RWPE2 (cell line): ENCODE measurements around the gene KPNB1.

ENCODE experiments used
- ATAC-seq: fragments of 200-7000 bp; cut with Tn5 transposase; 3 replicates; pipeline ENCODE4 v1.9.1; 2021; ENCODE audit warnings: low read depth
- DNase-seq: peaks from one replicate; pipeline ENCODE4 v3.0.0-alpha.2; 2020; ENCODE audit warnings: low spot score
- H3K27ac ChIP-seq: fragments of 450-650 bp; 2 replicates; pipeline ENCODE4 v1.5.1; 2017; ENCODE audit warnings: mild to moderate bottlenecking; ENCODE audit not compliant: poor library complexity, severe bottlenecking
- H3K27me3 ChIP-seq: fragments of 250-450 bp; sonication (Bioruptor Pico); 2 replicates; pipeline ENCODE4 v1.5.1; 2021; ENCODE audit warnings: mild to moderate bottlenecking, moderate library complexity; ENCODE audit not compliant: insufficient read depth, poor library complexity, severe bottlenecking
- H3K36me3 ChIP-seq: fragments of 250-450 bp; sonication (Bioruptor Pico); 2 replicates; pipeline ENCODE4 v1.5.1; 2020; ENCODE audit warnings: low read depth, mild to moderate bottlenecking, moderate library complexity
- H3K4me1 ChIP-seq: fragments of 250-450 bp; sonication (Bioruptor Pico); 2 replicates; pipeline ENCODE4 v1.5.1; 2021; ENCODE audit warnings: mild to moderate bottlenecking, moderate library complexity; ENCODE audit not compliant: insufficient read depth, poor library complexity, severe bottlenecking
- H3K4me3 ChIP-seq: fragments of 250-450 bp; sonication (Bioruptor Pico); 2 replicates; pipeline ENCODE4 v1.5.1; 2021; ENCODE audit warnings: mild to moderate bottlenecking, moderate library complexity; ENCODE audit not compliant: severe bottlenecking
- H3K9me3 ChIP-seq: fragments of 250-450 bp; sonication (Bioruptor Pico); 2 replicates; pipeline ENCODE4 v1.5.1; 2021; ENCODE audit warnings: mild to moderate bottlenecking, moderate library complexity; ENCODE audit not compliant: severe bottlenecking
- CTCF ChIP-seq: fragments of 450-650 bp; IDR thresholded peaks from one replicate; pipeline ENCODE4 v1.5.1; 2017; ENCODE audit warnings: mild to moderate bottlenecking, moderate library complexity; ENCODE audit not compliant: poor library complexity, severe bottlenecking

KPNB1 gene

GRCh38 chr17:47726796-47727703, 77.3 kb downstream of the KPNB1 start:
- TF ChIP-seq CTCF = no peak
- Histone ChIP-seq H3K27me3 (peaks cover 25% of the 10 kb centered on the region), H3K27ac (no peak overlapping the region), H3K9me3 (no peaks in the 10 kb centered on the region), H3K4me3 (no peak overlapping the region), H3K4me1 (no peaks in the 10 kb centered on the region), H3K36me3 (no peaks in the 10 kb centered on the region)
- DNase-seq = no peak
- no peak for ATAC-seq

DNA sequence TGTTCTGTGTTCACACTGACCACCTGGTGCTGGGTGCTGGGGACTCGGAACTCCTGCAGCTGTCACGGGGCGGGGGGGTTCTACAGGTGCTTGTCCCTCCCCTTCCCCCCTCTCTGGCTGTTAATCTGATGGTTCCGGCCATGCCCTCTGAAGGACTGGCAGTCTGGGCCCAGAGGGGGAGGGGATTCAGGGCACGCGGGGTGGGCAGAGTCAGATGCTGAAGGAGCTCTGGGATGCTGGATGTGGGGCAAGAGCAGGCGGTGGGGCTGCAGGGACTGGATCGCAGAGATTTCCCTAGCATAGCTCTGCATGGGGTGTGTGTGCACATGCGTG, 78.0 kb downstream of the KPNB1 start:
- H3K27me3 ChIP-seq = peaks cover 31% of the 10 kb centered on the region
- no peak for ATAC-seq
- H3K27ac ChIP-seq = no peak overlapping the region
- peak; percentile 56 for DNase-seq
- no peaks in the 10 kb centered on the region for H3K9me3 ChIP-seq
- no peaks in the 10 kb centered on the region for H3K4me1 ChIP-seq
- H3K4me3 ChIP-seq = no peak overlapping the region
- H3K36me3 ChIP-seq = no peaks in the 10 kb centered on the region
- no peak for TF ChIP-seq CTCF

GRCh38 chr17:47728214-47728877, 78.6 kb downstream of the KPNB1 start:
- no peak for TF ChIP-seq CTCF
- H3K27me3 ChIP-seq = peaks cover 37% of the 10 kb centered on the region
- no peak for ATAC-seq

GRCh38 chr17:47729476-47729875, 79.8 kb downstream of the KPNB1 start:
- Histone ChIP-seq H3K4me3 (no peak overlapping the region), H3K9me3 (no peaks in the 10 kb centered on the region), H3K27me3 (peaks cover 49% of the 10 kb centered on the region), H3K27ac (no peak overlapping the region), H3K36me3 (no peaks in the 10 kb centered on the region), H3K4me1 (no peaks in the 10 kb centered on the region)
- TF ChIP-seq CTCF = no peak
- DNase-seq (peak; percentile 23), ATAC-seq (no peak)

More at GRCh38 chr17:47728214-47728877, 78.6 kb downstream of the KPNB1 start:
- Histone ChIP-seq H3K36me3 (no peaks in the 10 kb centered on the region), H3K4me3 (no peak overlapping the region), H3K27ac (no peak overlapping the region), H3K4me1 (no peaks in the 10 kb centered on the region), H3K9me3 (no peaks in the 10 kb centered on the region)
- peak; percentile 32 for DNase-seq
